Liver (tissue), 9 donors: ENCODE results near the gene CEACAM18. TPM values are rescaled to one million over a fixed set of nuclear protein-coding genes. Genes with fewer than 3 reads are reported as not detected.

ENCODE experiments used
- DNase-seq: peaks from one replicate; pipeline ENCODE4 v3.0.0-alpha.2; 2017; ENCODE audit warnings: low spot score
- H3K27ac ChIP-seq, 2 donors: one replicate each; pipeline ENCODE4 v1.7.0; 2013; ENCODE audit warnings: inconsistent platforms in 2 of 2, low read length in 2 of 2, control low read depth in 1 of 2, low read depth in 1 of 2, mild to moderate bottlenecking in 1 of 2
- H3K27me3 ChIP-seq, 4 donors: one replicate each; pipeline versions ENCODE4 v1.6.1 to v1.7.0; 2013; ENCODE audit warnings: low read length in 3 of 4, inconsistent platforms in 1 of 4, mild to moderate bottlenecking in 1 of 4, moderate library complexity in 1 of 4; ENCODE audit not compliant: control insufficient read depth in 4 of 4, insufficient read depth in 4 of 4
- H3K36me3 ChIP-seq, 4 donors: one replicate each; pipeline versions ENCODE4 v1.6.1 to v1.7.0; 2013; ENCODE audit warnings: low read length in 3 of 4, mild to moderate bottlenecking in 3 of 4, low read depth in 1 of 4, moderate library complexity in 1 of 4; ENCODE audit not compliant: control insufficient read depth in 4 of 4, insufficient read depth in 3 of 4
- H3K4me1 ChIP-seq, 4 donors: one replicate each; pipeline versions ENCODE4 v1.6.1 to v1.7.0; 2013; ENCODE audit warnings: low read length in 3 of 4, mild to moderate bottlenecking in 3 of 4, moderate library complexity in 1 of 4; ENCODE audit not compliant: control insufficient read depth in 4 of 4, insufficient read depth in 4 of 4
- H3K4me3 ChIP-seq, 3 donors: one replicate each; pipeline versions ENCODE4 v1.6.1 to v1.7.0; 2013; ENCODE audit warnings: low read length in 3 of 3, control low read depth in 1 of 3, low read depth in 1 of 3, mild to moderate bottlenecking in 1 of 3
- H3K9ac ChIP-seq, 2 donors: one replicate each; pipeline ENCODE4 v1.7.0; 2013; ENCODE audit warnings: low read length in 2 of 2, mild to moderate bottlenecking in 2 of 2, moderate library complexity in 2 of 2, control low read depth in 1 of 2, low read depth in 1 of 2
- H3K9me3 ChIP-seq, 4 donors: one replicate each; pipeline versions ENCODE4 v1.6.1 to v1.7.0; 2013; ENCODE audit warnings: low read length in 3 of 4; ENCODE audit not compliant: control insufficient read depth in 4 of 4
- ATF3 ChIP-seq: IDR thresholded peaks from 2 replicates; pipeline ENCODE4 v1.6.1; 2016; ENCODE audit warnings: antibody characterized with exemption
- EGR1 ChIP-seq, 2 donors: IDR thresholded peaks; 2 replicates each; pipeline ENCODE4 v1.6.1; 2016 to 2018; ENCODE audit warnings: antibody characterized with exemption in 2 of 2, low read depth in 2 of 2
- FOXA1 ChIP-seq: IDR thresholded peaks from 2 replicates; pipeline ENCODE4 v1.6.1; 2016; ENCODE audit warnings: antibody characterized with exemption
- FOXA2 ChIP-seq: IDR thresholded peaks from 2 replicates; pipeline ENCODE4 v1.6.1; 2016; ENCODE audit warnings: antibody characterized with exemption
- GABPA ChIP-seq, 2 donors: IDR thresholded peaks in 1 of 2; conservative IDR thresholded peaks in 1 of 2; 2 replicates each; pipeline ENCODE4 v1.6.1; 2016; ENCODE audit warnings: antibody characterized with exemption in 2 of 2, mild to moderate bottlenecking in 1 of 2, moderate library complexity in 1 of 2
- HNF4A ChIP-seq, 2 donors: conservative IDR thresholded peaks; 2 replicates each; pipeline ENCODE4 v1.6.1; 2016; ENCODE audit warnings: antibody characterized with exemption in 2 of 2, mild to moderate bottlenecking in 2 of 2
- HNF4G ChIP-seq: IDR thresholded peaks from 2 replicates; pipeline ENCODE4 v1.6.1; 2016; ENCODE audit warnings: antibody characterized with exemption
- MAX ChIP-seq: IDR thresholded peaks from 2 replicates; pipeline ENCODE4 v1.6.1; 2016; ENCODE audit warnings: antibody characterized with exemption
- NR2F2 ChIP-seq: IDR thresholded peaks from 2 replicates; pipeline ENCODE4 v1.6.1; 2016; ENCODE audit warnings: antibody characterized with exemption
- RAD21 ChIP-seq, 2 donors: IDR thresholded peaks; 2 replicates each; pipeline ENCODE4 v1.6.1; 2016; ENCODE audit warnings: antibody characterized with exemption in 2 of 2, mild to moderate bottlenecking in 2 of 2
- RXRA ChIP-seq, 2 donors: IDR thresholded peaks; 2 replicates each; pipeline ENCODE4 v1.6.1; 2017 to 2018; ENCODE audit warnings: antibody characterized with exemption in 2 of 2, mild to moderate bottlenecking in 1 of 2
- SP1 ChIP-seq: IDR thresholded peaks from 2 replicates; pipeline ENCODE4 v1.6.1; 2018; ENCODE audit warnings: antibody characterized with exemption, mild to moderate bottlenecking
- TAF1 ChIP-seq: conservative IDR thresholded peaks from 2 replicates; pipeline ENCODE4 v1.6.1; 2016; ENCODE audit warnings: antibody characterized with exemption, mild to moderate bottlenecking
- YY1 ChIP-seq: IDR thresholded peaks from 2 replicates; pipeline ENCODE4 v1.6.1; 2016; ENCODE audit warnings: antibody characterized with exemption, mild to moderate bottlenecking
- WGBS: extraction: QIAGEN DNeasy Blood & Tissue Kit; methylation state at CpG from one replicate; pipeline ENCODE4 v1.1.7; 2013; 5-methylcytosine and 5-hydroxymethylcytosine counted together
- polyA plus RNA-seq, 2 donors: library from polyadenylated mRNA; stranded (reverse) in 1 of 2; unstranded in 1 of 2; fragments of 200-250 nt in 1 of 2; fragments of >200 nt in 1 of 2; fragmentation: Nextera tagmentation in 1 of 2; extraction: Ambion mirVana in 1 of 2; gene quantifications; one replicate each; pipeline versions ENCODE4 v1.2.1 to v1.2.3, GENCODE V29; 2013 to 2015
- total RNA-seq, 2 donors: library from RNA; depleted of rRNA; stranded (reverse); fragments of >200 nt; gene quantifications; one replicate each; pipeline ENCODE4 v1.2.3, GENCODE V29; 2014
- TF ChIP-seq, protein P1 (sequence below): fragments of 150-350 bp; IDR thresholded peaks from 2 replicates; pipeline ENCODE4 v1.5.1; 2017; ENCODE audit warnings: improper control_type of control experiment, low read depth, low read length; ENCODE audit not compliant: missing input control
- TF ChIP-seq, protein P2 (sequence below): IDR thresholded peaks from 2 replicates; pipeline ENCODE4 v1.6.1; 2016; ENCODE audit warnings: antibody characterized with exemption, mild to moderate bottlenecking
- TF ChIP-seq, protein P3 (sequence below): IDR thresholded peaks from 2 replicates; pipeline ENCODE4 v1.6.1; 2016; ENCODE audit warnings: antibody characterized with exemption
- donor health status: healthy.
- donor health status: healthy.
- donor health status: healthy.
- donor health status: healthy.
- donor health status: healthy.

Gene CEACAM18
- not detected for total RNA-seq
- not detected for polyA plus RNA-seq

GRCh38 chr19:51478381-51479234 is at the start of gene CEACAM18:
Gene CEACAM18, plus strand, starts transcription at chr19:51478539.
- Histone ChIP-seq H3K27me3 (peaks cover 0 to 2% (median 0%) of the 10 kb centered on the region in 4 donors), H3K9ac (no peak within 1 kb of the TSS), H3K27ac (no peak within 1 kb of the TSS), H3K9me3 (no peaks in the 10 kb centered on the region), H3K4me3 (no peak within 1 kb of the TSS), H3K4me1 (no peaks in the 10 kb centered on the region), H3K36me3 (no peaks in the 10 kb centered on the region)
- DNase-seq: no peak
- TF ChIP-seq FOXA1 (no peak), GABPA (IDR thresholded peaks at IDR 0.05 in 1 of 2, conservative IDR thresholded peaks at IDR 0.05 in 1 of 2) (no peak), ATF3 (no peak), YY1 (no peak), SP1 (no peak), RAD21 (IDR thresholded peaks at IDR 0.05) (no peak), RXRA (IDR thresholded peaks at IDR 0.05) (no peak), HNF4A (conservative IDR thresholded peaks at IDR 0.05) (no peak), FOXA2 (no peak), NR2F2 (no peak), EGR1 (IDR thresholded peaks at IDR 0.05; ENCODE audit: low read depth in 2 of 2) (no peak), MAX (no peak), TAF1 (no peak), HNF4G (no peak)
- TF ChIP-seq, protein P1, sequence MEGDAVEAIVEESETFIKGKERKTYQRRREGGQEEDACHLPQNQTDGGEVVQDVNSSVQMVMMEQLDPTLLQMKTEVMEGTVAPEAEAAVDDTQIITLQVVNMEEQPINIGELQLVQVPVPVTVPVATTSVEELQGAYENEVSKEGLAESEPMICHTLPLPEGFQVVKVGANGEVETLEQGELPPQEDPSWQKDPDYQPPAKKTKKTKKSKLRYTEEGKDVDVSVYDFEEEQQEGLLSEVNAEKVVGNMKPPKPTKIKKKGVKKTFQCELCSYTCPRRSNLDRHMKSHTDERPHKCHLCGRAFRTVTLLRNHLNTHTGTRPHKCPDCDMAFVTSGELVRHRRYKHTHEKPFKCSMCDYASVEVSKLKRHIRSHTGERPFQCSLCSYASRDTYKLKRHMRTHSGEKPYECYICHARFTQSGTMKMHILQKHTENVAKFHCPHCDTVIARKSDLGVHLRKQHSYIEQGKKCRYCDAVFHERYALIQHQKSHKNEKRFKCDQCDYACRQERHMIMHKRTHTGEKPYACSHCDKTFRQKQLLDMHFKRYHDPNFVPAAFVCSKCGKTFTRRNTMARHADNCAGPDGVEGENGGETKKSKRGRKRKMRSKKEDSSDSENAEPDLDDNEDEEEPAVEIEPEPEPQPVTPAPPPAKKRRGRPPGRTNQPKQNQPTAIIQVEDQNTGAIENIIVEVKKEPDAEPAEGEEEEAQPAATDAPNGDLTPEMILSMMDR: no peak
- TF ChIP-seq, protein P2, sequence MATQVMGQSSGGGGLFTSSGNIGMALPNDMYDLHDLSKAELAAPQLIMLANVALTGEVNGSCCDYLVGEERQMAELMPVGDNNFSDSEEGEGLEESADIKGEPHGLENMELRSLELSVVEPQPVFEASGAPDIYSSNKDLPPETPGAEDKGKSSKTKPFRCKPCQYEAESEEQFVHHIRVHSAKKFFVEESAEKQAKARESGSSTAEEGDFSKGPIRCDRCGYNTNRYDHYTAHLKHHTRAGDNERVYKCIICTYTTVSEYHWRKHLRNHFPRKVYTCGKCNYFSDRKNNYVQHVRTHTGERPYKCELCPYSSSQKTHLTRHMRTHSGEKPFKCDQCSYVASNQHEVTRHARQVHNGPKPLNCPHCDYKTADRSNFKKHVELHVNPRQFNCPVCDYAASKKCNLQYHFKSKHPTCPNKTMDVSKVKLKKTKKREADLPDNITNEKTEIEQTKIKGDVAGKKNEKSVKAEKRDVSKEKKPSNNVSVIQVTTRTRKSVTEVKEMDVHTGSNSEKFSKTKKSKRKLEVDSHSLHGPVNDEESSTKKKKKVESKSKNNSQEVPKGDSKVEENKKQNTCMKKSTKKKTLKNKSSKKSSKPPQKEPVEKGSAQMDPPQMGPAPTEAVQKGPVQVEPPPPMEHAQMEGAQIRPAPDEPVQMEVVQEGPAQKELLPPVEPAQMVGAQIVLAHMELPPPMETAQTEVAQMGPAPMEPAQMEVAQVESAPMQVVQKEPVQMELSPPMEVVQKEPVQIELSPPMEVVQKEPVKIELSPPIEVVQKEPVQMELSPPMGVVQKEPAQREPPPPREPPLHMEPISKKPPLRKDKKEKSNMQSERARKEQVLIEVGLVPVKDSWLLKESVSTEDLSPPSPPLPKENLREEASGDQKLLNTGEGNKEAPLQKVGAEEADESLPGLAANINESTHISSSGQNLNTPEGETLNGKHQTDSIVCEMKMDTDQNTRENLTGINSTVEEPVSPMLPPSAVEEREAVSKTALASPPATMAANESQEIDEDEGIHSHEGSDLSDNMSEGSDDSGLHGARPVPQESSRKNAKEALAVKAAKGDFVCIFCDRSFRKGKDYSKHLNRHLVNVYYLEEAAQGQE: no peak
- TF ChIP-seq, protein P3, sequence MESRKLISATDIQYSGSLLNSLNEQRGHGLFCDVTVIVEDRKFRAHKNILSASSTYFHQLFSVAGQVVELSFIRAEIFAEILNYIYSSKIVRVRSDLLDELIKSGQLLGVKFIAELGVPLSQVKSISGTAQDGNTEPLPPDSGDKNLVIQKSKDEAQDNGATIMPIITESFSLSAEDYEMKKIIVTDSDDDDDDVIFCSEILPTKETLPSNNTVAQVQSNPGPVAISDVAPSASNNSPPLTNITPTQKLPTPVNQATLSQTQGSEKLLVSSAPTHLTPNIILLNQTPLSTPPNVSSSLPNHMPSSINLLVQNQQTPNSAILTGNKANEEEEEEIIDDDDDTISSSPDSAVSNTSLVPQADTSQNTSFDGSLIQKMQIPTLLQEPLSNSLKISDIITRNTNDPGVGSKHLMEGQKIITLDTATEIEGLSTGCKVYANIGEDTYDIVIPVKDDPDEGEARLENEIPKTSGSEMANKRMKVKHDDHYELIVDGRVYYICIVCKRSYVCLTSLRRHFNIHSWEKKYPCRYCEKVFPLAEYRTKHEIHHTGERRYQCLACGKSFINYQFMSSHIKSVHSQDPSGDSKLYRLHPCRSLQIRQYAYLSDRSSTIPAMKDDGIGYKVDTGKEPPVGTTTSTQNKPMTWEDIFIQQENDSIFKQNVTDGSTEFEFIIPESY: no peak
- 57% methylated on average over 17 of the region's 17 CpGs for WGBS
